Mucosa of descending colon (tissue), 3 donors: ENCODE data around the gene DMTF1. TPM values are rescaled to one million over a fixed set of nuclear protein-coding genes. Genes with fewer than 3 reads are reported as not detected.

ENCODE experiments used
- ATAC-seq: fragments of 200-7000 bp; cut with Tn5 transposase; one replicate; pipeline ENCODE4 v1.9.1; 2020; ENCODE audit warnings: mild to moderate bottlenecking, moderate library complexity
- DNase-seq, 3 donors: peaks; one replicate each; pipeline ENCODE4 v3.0.0-alpha.2; 2020
- H3K36me3 ChIP-seq: fragments of 200-600 bp; one replicate; pipeline ENCODE4 v1.8.0; 2021; ENCODE audit warnings: low read depth, mild to moderate bottlenecking
- H3K4me1 ChIP-seq: fragments of 200-600 bp; one replicate; pipeline ENCODE4 v1.8.0; 2021; ENCODE audit warnings: low read depth, mild to moderate bottlenecking
- H3K4me3 ChIP-seq: fragments of 200-600 bp; one replicate; pipeline ENCODE4 v1.8.0; 2021; ENCODE audit warnings: mild to moderate bottlenecking
- H3K9me3 ChIP-seq: fragments of 200-600 bp; one replicate; pipeline ENCODE4 v1.8.0; 2021; ENCODE audit warnings: mild to moderate bottlenecking
- CTCF ChIP-seq: fragments of 200-600 bp; IDR thresholded peaks from one replicate; pipeline ENCODE4 v1.8.0; 2022; ENCODE audit warnings: antibody characterized with exemption, mild to moderate bottlenecking
- intact Hi-C, 2 donors: fragments of 100-400 bp; cut with DNase I in 1 of 2; cut with micrococcal nuclease in 1 of 2; formaldehyde crosslinking; loops; one replicate each; pipeline versions ENCODE4 v1.11.0 to v1.11.1; 2022; cut with DNase I, micrococcal nuclease
- total RNA-seq, 3 donors: library from RNA; stranded (reverse); fragmentation: NEBNext Ultra II Directional in 2 of 3; extraction: Animal tissue kit (Norgen Biotek cat#: 25700) in 2 of 3; gene quantifications; one replicate each; pipeline versions ENCODE4 v1.2.1 to v1.2.4, GENCODE V29; 2021 to 2023
- donor health status: DM: no; HTN: no; CAD: no; lungs with moderate emphysema.
- donor health status: DM: no; HTN: no; CAD: no.
- donor health status: DM: no; HTN: yes; CAD: no.

The DMTF1 gene
- total RNA-seq, 3 donors from 2014 or later = 48.4 to 94.5 (median 91.9) TPM

- H3K9me3 ChIP-seq = no peaks in the 10 kb centered on the region
- H3K4me1 ChIP-seq = no peaks in the 10 kb centered on the region
- H3K36me3 ChIP-seq = no peaks in the 10 kb centered on the region
- no peak for ATAC-seq
- no peak for TF ChIP-seq CTCF
- no peak overlapping the region for H3K4me3 ChIP-seq
- intact Hi-C loops = no loop called here
- DNase-seq = no peak
Observed at GRCh38 chr7:87127019-87127418, 25.2 kb upstream of the DMTF1 start.

GRCh38 chr7:87128861-87129267, 23.4 kb upstream of the DMTF1 start:
- Histone ChIP-seq H3K4me3 (no peak overlapping the region), H3K9me3 (no peaks in the 10 kb centered on the region), H3K4me1 (no peaks in the 10 kb centered on the region), H3K36me3 (no peaks in the 10 kb centered on the region)
- ATAC-seq = no peak
- no peak for DNase-seq
- TF ChIP-seq CTCF = no peak
- intact Hi-C loops = no loop called here

GRCh38 chr7:87129332-87129731, 22.9 kb upstream of the DMTF1 start:
- Histone ChIP-seq H3K4me3 (no peak overlapping the region), H3K36me3 (no peaks in the 10 kb centered on the region), H3K4me1 (no peaks in the 10 kb centered on the region), H3K9me3 (no peaks in the 10 kb centered on the region)
- ATAC-seq = no peak
- no peak for TF ChIP-seq CTCF
- DNase-seq = no peak
- intact Hi-C loops = no loop called here

- Histone ChIP-seq H3K4me3 (no peak overlapping the region), H3K36me3 (no peaks in the 10 kb centered on the region), H3K4me1 (no peaks in the 10 kb centered on the region), H3K9me3 (no peaks in the 10 kb centered on the region)
- DNase-seq (no peak), ATAC-seq (no peak)
- TF ChIP-seq CTCF = no peak
- intact Hi-C loops = no loop called here
Observed at GRCh38 chr7:87129848-87130247, 22.4 kb upstream of the DMTF1 start.

- intact Hi-C loops = no loop called here
- no peak for TF ChIP-seq CTCF
Observed at GRCh38 chr7:87131771-87132170, 20.5 kb upstream of the DMTF1 start.

GRCh38 chr7:87137271-87137670, 15.0 kb upstream of the DMTF1 start:
- Histone ChIP-seq H3K4me1 (no peaks in the 10 kb centered on the region), H3K36me3 (no peaks in the 10 kb centered on the region), H3K9me3 (no peaks in the 10 kb centered on the region), H3K4me3 (no peak overlapping the region)
- ATAC-seq = no peak
- intact Hi-C loops = no loop called here
- DNase-seq = no peak
- TF ChIP-seq CTCF = no peak

More at GRCh38 chr7:87131771-87132170, 20.5 kb upstream of the DMTF1 start:
- Histone ChIP-seq H3K9me3 (no peaks in the 10 kb centered on the region), H3K36me3 (no peaks in the 10 kb centered on the region), H3K4me3 (no peak overlapping the region), H3K4me1 (no peaks in the 10 kb centered on the region)
- ATAC-seq = no peak
- no peak for DNase-seq
